Skeletal muscle tissue (tissue), 4 donors: Measurements from ENCODE around the gene ZNF79. TPM values are rescaled to one million over a fixed set of nuclear protein-coding genes. Genes with fewer than 3 reads are reported as not detected.
A peak's percentile ranks its signal among the peaks of the same experiment; 100 is the strongest.

Experiments
- H3K27ac ChIP-seq: one replicate; pipeline ENCODE4 v1.7.0; 2013; ENCODE audit warnings: mild to moderate bottlenecking, low read depth, low read length, inconsistent platforms
- H3K27me3 ChIP-seq, 3 donors: one replicate each; pipeline ENCODE4 v1.7.0; 2013; ENCODE audit warnings: low read length in 3 of 3; ENCODE audit not compliant: control insufficient read depth in 3 of 3, insufficient read depth in 3 of 3
- H3K36me3 ChIP-seq, 3 donors: one replicate each; pipeline ENCODE4 v1.7.0; 2013; ENCODE audit warnings: low read length in 3 of 3; ENCODE audit not compliant: control insufficient read depth in 3 of 3, insufficient read depth in 3 of 3
- H3K4me1 ChIP-seq, 3 donors: one replicate each; pipeline ENCODE4 v1.7.0; 2013; ENCODE audit warnings: low read length in 3 of 3, mild to moderate bottlenecking in 3 of 3; ENCODE audit not compliant: control insufficient read depth in 3 of 3, insufficient read depth in 3 of 3
- H3K4me3 ChIP-seq, 3 donors: one replicate each; pipeline ENCODE4 v1.7.0; 2013; ENCODE audit warnings: low read length in 3 of 3
- H3K9ac ChIP-seq, 3 donors: one replicate each; pipeline ENCODE4 v1.7.0; 2013; ENCODE audit warnings: low read length in 3 of 3, mild to moderate bottlenecking in 3 of 3, moderate library complexity in 2 of 3, low read depth in 1 of 3
- H3K9me3 ChIP-seq, 3 donors: one replicate each; pipeline ENCODE4 v1.7.0; 2013; ENCODE audit warnings: low read length in 3 of 3; ENCODE audit not compliant: control insufficient read depth in 3 of 3
- total RNA-seq: library from RNA; depleted of rRNA; stranded (reverse); fragments of >200 nt; gene quantifications from one replicate; pipeline ENCODE4 v1.2.3, GENCODE V29; 2014
- donor health status: Osteomylitis.

The ZNF79 gene
- total RNA-seq, 1 donor from 2014 or later = 9.9 TPM

GRCh38 chr9:127389381-127390247, 34.6 kb upstream of the ZNF79 start:
- Histone ChIP-seq H3K4me1 (no peaks in the 10 kb centered on the region), H3K27ac (no peak overlapping the region), H3K27me3 (no peaks in the 10 kb centered on the region), H3K36me3 (peaks cover 0 to 2% (median 0%) of the 10 kb centered on the region in 3 donors), H3K9ac (no peak overlapping the region), H3K4me3 (no peak overlapping the region), H3K9me3 (no peaks in the 10 kb centered on the region)

GRCh38 chr9:127390248-127390545, 34.0 kb upstream of the ZNF79 start:
- Histone ChIP-seq H3K9ac (no peak overlapping the region), H3K4me1 (no peaks in the 10 kb centered on the region), H3K36me3 (peaks cover 0 to 2% (median 0%) of the 10 kb centered on the region in 3 donors), H3K27ac (no peak overlapping the region), H3K27me3 (no peaks in the 10 kb centered on the region), H3K4me3 (no peak overlapping the region), H3K9me3 (no peaks in the 10 kb centered on the region)

GRCh38 chr9:127390563-127390962, 33.6 kb upstream of the ZNF79 start:
- no peaks in the 10 kb centered on the region for H3K27me3 ChIP-seq

DNA sequence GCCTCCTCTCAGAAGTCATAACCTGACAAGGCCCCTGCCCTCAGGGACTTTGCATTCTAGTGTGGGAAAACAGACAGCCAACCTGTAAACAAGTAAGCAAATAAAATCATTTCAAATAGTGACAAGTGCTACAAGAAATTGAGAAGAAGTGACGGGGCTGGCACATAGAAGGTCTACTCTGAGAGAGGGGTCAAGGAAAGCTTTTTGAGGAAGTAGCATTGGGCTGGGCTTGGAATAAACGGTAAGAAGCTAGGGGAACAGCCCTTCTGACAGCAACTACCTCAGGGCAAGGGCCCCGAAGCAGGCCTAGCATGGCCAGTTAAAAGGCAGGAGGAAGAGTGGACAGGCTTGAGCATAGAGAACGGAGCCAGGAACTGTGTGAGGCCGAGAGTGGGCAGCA, 32.0 kb upstream of the ZNF79 start:
- Histone ChIP-seq H3K9me3 (no peaks in the 10 kb centered on the region), H3K36me3 (peaks cover 0 to 2% (median 0%) of the 10 kb centered on the region in 3 donors), H3K4me1 (peaks cover 6 to 12% (median 10%) of the 10 kb centered on the region in 3 donors), H3K9ac (no peak overlapping the region), H3K27me3 (no peaks in the 10 kb centered on the region), H3K4me3 (no peak overlapping the region), H3K27ac (no peak overlapping the region)

More at GRCh38 chr9:127390563-127390962, 33.6 kb upstream of the ZNF79 start:
- Histone ChIP-seq H3K4me3 (no peak overlapping the region), H3K4me1 (peaks cover 0 to 2% (median 1%) of the 10 kb centered on the region in 3 donors), H3K9me3 (no peaks in the 10 kb centered on the region), H3K9ac (no peak overlapping the region), H3K36me3 (peaks cover 0 to 2% (median 0%) of the 10 kb centered on the region in 3 donors), H3K27ac (no peak overlapping the region)

DNA sequence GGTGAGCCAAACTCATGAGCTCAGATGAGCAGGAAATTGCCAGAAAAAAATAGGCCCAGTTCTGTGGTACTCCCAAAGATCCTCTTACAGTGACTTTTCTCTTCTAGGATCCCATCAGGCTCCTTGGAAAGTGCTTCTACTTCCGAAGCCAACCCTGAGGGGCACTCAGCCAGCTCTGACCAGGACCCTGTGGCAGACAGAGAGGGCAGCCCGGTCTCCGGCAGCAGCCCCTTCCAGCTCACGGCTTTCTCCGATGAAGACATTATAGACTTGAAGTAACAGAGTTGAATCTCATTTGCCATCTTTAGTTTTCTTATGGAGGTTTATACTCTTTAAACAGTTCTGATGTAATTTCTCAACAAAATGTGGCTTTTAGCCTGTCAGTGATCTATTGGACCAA, 31.2 kb upstream of the ZNF79 start:
- Histone ChIP-seq H3K36me3 (peaks cover 0 to 2% (median 0%) of the 10 kb centered on the region in 3 donors), H3K27me3 (no peaks in the 10 kb centered on the region), H3K4me1 (peaks cover 7 to 15% (median 10%) of the 10 kb centered on the region in 3 donors), H3K4me3 (no peak overlapping the region), H3K27ac (no peak overlapping the region), H3K9ac (no peak overlapping the region), H3K9me3 (no peaks in the 10 kb centered on the region)

GRCh38 chr9:127393645-127394044, 30.5 kb upstream of the ZNF79 start:
- peaks cover 0 to 2% (median 0%) of the 10 kb centered on the region in 3 donors for H3K36me3 ChIP-seq
- no peak overlapping the region for H3K27ac ChIP-seq
- H3K27me3 ChIP-seq = no peaks in the 10 kb centered on the region
- H3K4me3 ChIP-seq = no peak overlapping the region
- H3K9ac ChIP-seq = no peak overlapping the region
- H3K4me1 ChIP-seq = peaks cover 14 to 22% (median 17%) of the 10 kb centered on the region in 3 donors
- no peaks in the 10 kb centered on the region for H3K9me3 ChIP-seq

DNA sequence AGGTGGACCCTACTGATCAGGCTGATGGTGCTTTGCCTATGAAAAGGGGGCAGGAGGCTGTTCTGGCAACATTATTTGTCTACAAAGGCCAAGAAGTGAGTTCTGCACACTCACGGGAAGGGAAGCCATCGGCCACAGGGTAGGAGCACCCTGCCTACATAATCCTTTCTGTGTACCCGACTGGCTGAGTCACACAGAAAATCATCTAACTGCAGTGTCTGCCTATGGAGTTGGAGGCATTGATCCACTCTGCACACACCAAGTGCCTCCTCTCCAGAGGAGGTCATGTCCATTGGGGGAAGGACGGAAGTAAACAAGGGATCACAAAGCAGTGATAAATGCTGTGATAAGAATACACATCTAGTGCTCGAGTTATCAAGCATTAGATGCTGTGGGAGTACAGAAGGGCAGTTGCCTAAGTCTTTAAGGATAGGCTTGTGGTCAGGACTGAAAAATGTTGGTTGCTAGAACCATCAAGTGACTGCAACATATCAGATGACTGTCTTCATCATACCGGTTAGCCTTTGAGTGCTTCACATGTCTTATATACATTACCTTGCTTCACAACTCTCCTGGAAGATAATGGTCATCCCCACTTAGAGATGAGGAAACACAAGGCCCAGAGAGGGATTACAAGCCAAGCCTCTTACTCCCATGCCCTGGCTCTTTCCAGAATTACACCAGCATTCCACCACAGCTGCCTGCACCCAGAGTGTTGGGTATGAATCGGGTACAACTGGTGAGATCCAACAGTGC, 28.5 kb upstream of the ZNF79 start:
- Histone ChIP-seq H3K4me1 (peaks cover 18 to 28% (median 20%) of the 10 kb centered on the region in 3 donors), H3K36me3 (peaks cover 0 to 8% (median 4%) of the 10 kb centered on the region in 3 donors), H3K27ac (peak overlapping the region; percentile 58), H3K9ac (peak overlapping the region in 2 of 3 donors; percentile 78 to 91), H3K4me3 (peak overlapping the region; percentile 85 to 86 (median 85)), H3K9me3 (no peaks in the 10 kb centered on the region), H3K27me3 (no peaks in the 10 kb centered on the region)

DNA sequence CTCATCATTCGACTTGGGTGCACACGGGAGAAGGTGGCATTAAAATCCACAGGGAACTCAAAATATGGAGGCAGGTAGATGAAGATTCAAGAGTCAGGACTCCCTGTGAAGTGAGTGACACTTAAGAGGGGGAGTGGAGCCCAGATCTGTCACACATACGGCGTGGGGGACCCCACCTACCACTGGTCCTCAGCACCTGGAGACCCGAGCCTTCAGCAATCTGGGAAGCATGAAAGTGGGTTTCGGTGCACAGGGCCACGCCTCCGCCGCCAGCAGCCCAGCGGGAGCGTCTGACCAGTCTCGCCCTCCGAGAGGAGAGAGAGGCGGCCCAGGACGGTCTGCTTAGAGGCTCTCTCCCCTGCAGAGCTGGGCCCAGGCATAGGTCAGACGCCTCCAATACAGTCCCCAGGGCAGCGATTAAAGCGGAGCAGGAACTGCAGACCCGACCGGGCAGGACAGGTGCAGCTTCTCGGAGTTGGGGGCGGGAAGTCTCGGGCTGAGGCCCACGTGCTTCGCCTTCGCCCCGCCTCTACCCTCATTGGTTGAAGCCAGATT, 27.9 kb upstream of the ZNF79 start:
- peak overlapping the region; percentile 85 to 86 (median 85) for H3K4me3 ChIP-seq
- H3K9ac ChIP-seq = peak overlapping the region; percentile 78 to 91 (median 86)
- peaks cover 4 to 11% (median 6%) of the 10 kb centered on the region in 3 donors for H3K36me3 ChIP-seq
- no peaks in the 10 kb centered on the region for H3K9me3 ChIP-seq
- H3K27ac ChIP-seq = peak overlapping the region; percentile 58
- peaks cover 18 to 28% (median 20%) of the 10 kb centered on the region in 3 donors for H3K4me1 ChIP-seq
- no peaks in the 10 kb centered on the region for H3K27me3 ChIP-seq

- Histone ChIP-seq H3K36me3 (peaks cover 7 to 11% (median 10%) of the 10 kb centered on the region in 3 donors), H3K9ac (peak within 1 kb of the TSS; percentile 82 to 91 (median 86)), H3K9me3 (no peaks in the 10 kb centered on the region), H3K4me1 (peaks cover 18 to 28% (median 20%) of the 10 kb centered on the region in 3 donors), H3K27ac (peak within 1 kb of the TSS; percentile 87), H3K4me3 (peak within 1 kb of the TSS; percentile 85 to 86 (median 85)), H3K27me3 (no peaks in the 10 kb centered on the region)
Measured at GRCh38 chr9:127396808-127397645, 27.2 kb upstream of the ZNF79 start, which contains the start of gene SLC2A8. Gene SLC2A8, plus strand, starts transcription at chr9:127397169. Its CDS starts 62 bp downstream, at chr9:127397231.
